DND-41 (cell line): ENCODE measurements around the gene DNAH7.

ENCODE experiments used
- CTCF ChIP-seq: IDR thresholded peaks from 2 replicates; pipeline ENCODE4 v1.5.1; 2012; ENCODE audit warnings: borderline replicate concordance, low read length, moderate library complexity, mild to moderate bottlenecking; ENCODE audit not compliant: poor library complexity, severe bottlenecking; ENCODE audit errors: extremely low read depth
- EZH2 ChIP-seq: IDR thresholded peaks from 3 replicates; pipeline ENCODE4 v1.6.1; 2012; ENCODE audit warnings: borderline replicate concordance, low read depth, mild to moderate bottlenecking, moderate library complexity, low read length, inconsistent platforms; ENCODE audit not compliant: severe bottlenecking

- TF ChIP-seq CTCF = no peak
- no peak for TF ChIP-seq EZH2
These were observed 10.4 kb upstream of the DNAH7 start for GRCh38 chr2:196079052-196079451.
